ENCODE results near the gene GLP2R. TPM values are rescaled to one million over a fixed set of nuclear protein-coding genes. Genes with fewer than 3 reads are reported as not detected.

The GLP2R gene
- total and polyA plus RNA-seq, 10 of the 15 experiments (the other 5 are each of a cell fraction or from before 2014, with no cell fraction given) = not detected

- Histone ChIP-seq H3K79me2 (ENCODE audit: control insufficient read depth, insufficient read depth, low read length) (no peaks in the 10 kb centered on the region), H4K20me1 (ENCODE audit: control insufficient read depth, insufficient read depth) (no peaks in the 10 kb centered on the region), H3K4me2 (ENCODE audit: control insufficient read depth, insufficient read depth) (no peak overlapping the region), H3K36me3 (ENCODE audit: control insufficient read depth in 2 of 2, insufficient read depth in 2 of 2, low read length in 1 of 2) (no peaks in the 10 kb centered on the region), H3K4me1 (ENCODE audit: control insufficient read depth, insufficient read depth, low read length) (no peaks in the 10 kb centered on the region), H3K27me3 (replicated peaks in 1 of 2; ENCODE audit: control insufficient read depth in 2 of 2, insufficient read depth in 2 of 2, low read length in 1 of 2) (no peaks in the 10 kb centered on the region), H3K4me3 (no peak overlapping the region), H2AFZ (ENCODE audit: control insufficient read depth, low read depth, low read length) (no peak overlapping the region), H3K9ac (ENCODE audit: control insufficient read depth, insufficient read depth, low read length) (no peak overlapping the region), H3K27ac (ENCODE audit: control insufficient read depth, insufficient read depth) (no peak overlapping the region), H3K9me3 (replicated peaks; ENCODE audit: control insufficient read depth, insufficient read depth, low read length) (no peaks in the 10 kb centered on the region)
- SMC1A ChIA-PET (ENCODE audit: uncharacterized antibody, unreplicated experiment) = no interaction called here
- TF ChIP-seq POLR2AphosphoS5 (IDR thresholded peaks at IDR 0.05; ENCODE audit: low read length) = no peak
- no peak for TF ChIP-seq SREBF1 (IDR thresholded peaks at IDR 0.05; ENCODE audit: low read length)
- no peak for TF ChIP-seq RFX5 (IDR thresholded peaks at IDR 0.05; ENCODE audit: low read depth, low read length)
- no peak for TF ChIP-seq SPI1 (IDR thresholded peaks at IDR 0.05; ENCODE audit: borderline replicate concordance, insufficient read depth, low read depth, low read length)
- CTCF ChIA-PET = no interaction called here
- in situ Hi-C loops (cut with MboI) = loop anchor here (10.0 kb wide), 1 partner anchor 57 kb away; no protein-coding TSS in a partner anchor
- POLR2A ChIA-PET = no interaction called here
- ATAC-seq (no peak), FAIRE-seq (no peak), DNase-seq (ENCODE audit: low read depth, low spot score) (no peak)
- RAD21 ChIA-PET (ENCODE audit: unreplicated experiment) = no interaction called here
- intact Hi-C loops (cut with micrococcal nuclease; ENCODE audit: unreplicated experiment) = no loop called here
- 71% methylated on average over 11 of the region's 11 CpGs for WGBS (ENCODE audit: insufficient coverage, insufficient replicate concordance, low lambda C conversion rate, missing lambda C conversion rate)
- BruUV-seq (replicated peaks) = no TSS peak
Measured at GRCh38 chr17:9837551-9838471, 12.1 kb downstream of the GLP2R start.

GRCh38 chr17:9839433-9839832 is 13.7 kb downstream of the GLP2R start:
- DNase-seq (ENCODE audit: low read depth, low spot score) = no peak
- no peak for FAIRE-seq
- SMC1A ChIA-PET (ENCODE audit: uncharacterized antibody, unreplicated experiment) = no interaction called here
- Histone ChIP-seq H3K27ac (ENCODE audit: control insufficient read depth, insufficient read depth) (no peak overlapping the region), H3K9me3 (replicated peaks; ENCODE audit: control insufficient read depth, insufficient read depth, low read length) (no peaks in the 10 kb centered on the region), H3K9ac (ENCODE audit: control insufficient read depth, insufficient read depth, low read length) (no peak overlapping the region), H3K4me2 (ENCODE audit: control insufficient read depth, insufficient read depth) (no peak overlapping the region), H4K20me1 (ENCODE audit: control insufficient read depth, insufficient read depth) (no peaks in the 10 kb centered on the region), H3K79me2 (ENCODE audit: control insufficient read depth, insufficient read depth, low read length) (no peaks in the 10 kb centered on the region), H2AFZ (ENCODE audit: control insufficient read depth, low read depth, low read length) (no peak overlapping the region), H3K27me3 (replicated peaks in 1 of 2; ENCODE audit: control insufficient read depth in 2 of 2, insufficient read depth in 2 of 2, low read length in 1 of 2) (no peaks in the 10 kb centered on the region), H3K4me1 (ENCODE audit: control insufficient read depth, insufficient read depth, low read length) (no peaks in the 10 kb centered on the region), H3K4me3 (no peak overlapping the region), H3K36me3 (ENCODE audit: control insufficient read depth in 2 of 2, insufficient read depth in 2 of 2, low read length in 1 of 2) (no peaks in the 10 kb centered on the region)
- intact Hi-C loops (cut with micrococcal nuclease; ENCODE audit: unreplicated experiment) (no loop called here), in situ Hi-C loops (cut with MboI) (loop anchor here (10.0 kb wide), 1 partner anchor 55 kb away; no protein-coding TSS in a partner anchor)
- no peak for ATAC-seq
- WGBS (ENCODE audit: insufficient coverage, insufficient replicate concordance, low lambda C conversion rate, missing lambda C conversion rate) = 0% methylated on average over 4 of the region's 4 CpGs
- no TSS peak for BruUV-seq (replicated peaks)
- CTCF ChIA-PET = no interaction called here
- RAD21 ChIA-PET (ENCODE audit: unreplicated experiment) = no interaction called here
- POLR2A ChIA-PET = no interaction called here
- TF ChIP-seq, protein P1, sequence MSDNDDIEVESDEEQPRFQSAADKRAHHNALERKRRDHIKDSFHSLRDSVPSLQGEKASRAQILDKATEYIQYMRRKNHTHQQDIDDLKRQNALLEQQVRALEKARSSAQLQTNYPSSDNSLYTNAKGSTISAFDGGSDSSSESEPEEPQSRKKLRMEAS (IDR thresholded peaks at IDR 0.05; ENCODE audit: low read depth, low read length) = no peak
- TF ChIP-seq SUZ12 (IDR thresholded peaks at IDR 0.05; ENCODE audit: unreplicated experiment) (no peak), KDM1A (IDR thresholded peaks at IDR 0.05; ENCODE audit: borderline replicate concordance) (no peak), CUX1 (IDR thresholded peaks at IDR 0.05; ENCODE audit: insufficient replicate concordance, low read depth, low read length) (no peak), SREBF1 (IDR thresholded peaks at IDR 0.05; ENCODE audit: low read length) (no peak), TCF3 (IDR thresholded peaks at IDR 0.05; ENCODE audit: borderline replicate concordance, insufficient read depth, low read depth, low read length) (no peak)
